Measurements from ENCODE around the gene TRAF3.

- TF ChIP-seq CTCF (IDR thresholded peaks at IDR 0.05; ENCODE audit: borderline replicate concordance, extremely low read depth, low read length, poor library complexity, severe bottlenecking) (no peak), EZH2 (IDR thresholded peaks at IDR 0.05; ENCODE audit: borderline replicate concordance, low read depth, low read length, severe bottlenecking) (no peak)
Measured at GRCh38 chr14:102729268-102729667, 48.0 kb upstream of the TRAF3 start.

Measured in DND-41 (cell line).